ENCODE measurements around the gene STYX.

STYX gene

DNA sequence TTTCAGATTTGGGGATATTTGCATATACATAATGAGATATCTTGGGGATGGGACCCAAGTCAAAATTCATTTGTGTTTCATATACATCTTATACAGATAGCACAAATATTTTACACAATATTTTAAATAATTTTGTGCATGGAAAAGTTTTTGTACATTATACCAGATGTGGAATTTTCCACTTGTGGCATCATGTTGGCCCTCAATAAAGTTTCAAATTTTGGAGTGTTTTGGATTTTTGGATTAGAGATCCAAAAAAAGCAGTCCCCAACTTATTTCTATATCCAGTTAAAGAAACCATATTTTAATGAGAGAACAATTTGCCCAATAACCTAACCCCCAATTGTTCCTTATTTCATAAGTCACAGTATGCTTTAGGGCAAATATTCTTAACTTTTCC lies 56.9 kb downstream of the STYX start:
- TF ChIP-seq, protein P1, sequence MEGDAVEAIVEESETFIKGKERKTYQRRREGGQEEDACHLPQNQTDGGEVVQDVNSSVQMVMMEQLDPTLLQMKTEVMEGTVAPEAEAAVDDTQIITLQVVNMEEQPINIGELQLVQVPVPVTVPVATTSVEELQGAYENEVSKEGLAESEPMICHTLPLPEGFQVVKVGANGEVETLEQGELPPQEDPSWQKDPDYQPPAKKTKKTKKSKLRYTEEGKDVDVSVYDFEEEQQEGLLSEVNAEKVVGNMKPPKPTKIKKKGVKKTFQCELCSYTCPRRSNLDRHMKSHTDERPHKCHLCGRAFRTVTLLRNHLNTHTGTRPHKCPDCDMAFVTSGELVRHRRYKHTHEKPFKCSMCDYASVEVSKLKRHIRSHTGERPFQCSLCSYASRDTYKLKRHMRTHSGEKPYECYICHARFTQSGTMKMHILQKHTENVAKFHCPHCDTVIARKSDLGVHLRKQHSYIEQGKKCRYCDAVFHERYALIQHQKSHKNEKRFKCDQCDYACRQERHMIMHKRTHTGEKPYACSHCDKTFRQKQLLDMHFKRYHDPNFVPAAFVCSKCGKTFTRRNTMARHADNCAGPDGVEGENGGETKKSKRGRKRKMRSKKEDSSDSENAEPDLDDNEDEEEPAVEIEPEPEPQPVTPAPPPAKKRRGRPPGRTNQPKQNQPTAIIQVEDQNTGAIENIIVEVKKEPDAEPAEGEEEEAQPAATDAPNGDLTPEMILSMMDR (IDR thresholded peaks at IDR 0.05; ENCODE audit: low read depth, low read length, missing control alignments): no peak

DNA sequence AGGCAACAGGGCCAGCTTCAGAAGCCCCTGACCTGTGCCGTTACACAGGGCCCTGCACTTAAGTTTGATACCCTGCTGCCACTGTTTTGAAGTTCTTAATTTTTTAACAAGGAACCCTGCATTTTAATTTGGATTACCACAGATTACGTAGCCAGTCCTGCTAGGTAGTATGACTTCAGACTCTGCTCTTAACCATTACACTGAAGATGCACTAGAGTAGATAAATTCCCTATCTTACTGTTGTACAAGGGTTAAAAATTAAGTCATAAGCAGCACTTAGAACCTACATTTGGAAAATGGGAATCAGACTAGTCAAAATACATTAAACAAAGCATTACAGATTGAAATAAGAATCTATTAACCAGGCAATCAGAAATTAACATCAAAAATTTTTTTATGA lies 59.2 kb downstream of the STYX start:
- in situ Hi-C loops (cut with HindIII; ENCODE audit: low pct_ligation_motif_present, low sequenced_read_pairs): no loop called here
- DNase-seq: no peak
- Histone ChIP-seq H3K36me3 (replicated peaks) (no peaks in the 10 kb centered on the region), H3K27ac (no peak overlapping the region), H3K4me3 (ENCODE audit: low read depth, low read length) (peak overlapping the region; percentile 22), H3K27me3 (replicated peaks) (no peaks in the 10 kb centered on the region)
- TF ChIP-seq, protein P1 (IDR thresholded peaks at IDR 0.05; ENCODE audit: low read depth, low read length, missing control alignments): no peak

More for the DNA sequence above, 56.9 kb downstream of the STYX start:
- H3K27me3 ChIP-seq (replicated peaks): no peaks in the 10 kb centered on the region
- H3K4me3 ChIP-seq (ENCODE audit: low read depth, low read length): no peak overlapping the region
- no peak overlapping the region for H3K27ac ChIP-seq
- no peaks in the 10 kb centered on the region for H3K36me3 ChIP-seq (replicated peaks)
- no peak for DNase-seq
- in situ Hi-C loops (cut with HindIII; ENCODE audit: low pct_ligation_motif_present, low sequenced_read_pairs): no loop called here

DNA sequence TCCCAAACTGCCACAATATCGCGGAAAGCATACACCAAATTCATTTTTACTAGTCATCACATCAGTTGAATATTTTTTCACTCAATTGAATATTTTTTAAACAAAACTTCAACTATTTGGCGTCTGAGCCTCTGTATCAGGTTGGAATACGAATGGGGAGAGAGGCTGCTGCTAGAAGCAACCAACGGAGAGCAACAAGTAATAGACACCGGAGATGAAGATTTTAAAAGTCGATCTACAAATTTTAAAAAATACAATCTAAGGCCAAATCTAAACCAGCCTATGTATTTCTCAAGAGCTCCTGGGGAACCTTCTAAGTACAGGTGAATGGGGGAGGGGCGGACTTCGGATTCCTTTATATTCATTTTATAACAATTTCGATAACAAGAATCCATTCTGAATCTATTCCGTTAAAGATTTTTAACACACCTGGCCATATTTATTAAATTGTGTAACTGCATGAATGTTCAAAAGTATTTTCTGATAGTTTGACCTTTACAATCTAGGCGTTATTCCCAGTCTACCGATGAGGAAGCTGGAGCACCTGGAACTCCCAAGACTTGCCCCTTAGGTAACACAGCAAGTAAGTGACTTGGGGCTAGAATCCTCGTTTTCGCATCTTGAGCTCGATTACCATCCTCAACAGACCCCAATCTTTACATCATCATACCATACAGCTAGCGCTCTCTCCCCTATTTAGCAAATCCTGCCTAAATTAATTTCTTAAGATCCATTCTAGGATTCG lies 60.2 kb downstream of the STYX start:
- peak overlapping the region; percentile 90 for H3K4me3 ChIP-seq (ENCODE audit: low read depth, low read length)
- in situ Hi-C loops (cut with HindIII; ENCODE audit: low pct_ligation_motif_present, low sequenced_read_pairs): no loop called here
- no peaks in the 10 kb centered on the region for H3K27me3 ChIP-seq (replicated peaks)
- DNase-seq: no peak
- no peaks in the 10 kb centered on the region for H3K36me3 ChIP-seq (replicated peaks)
- H3K27ac ChIP-seq: no peak overlapping the region
- TF ChIP-seq, protein P1 (IDR thresholded peaks at IDR 0.05; ENCODE audit: low read depth, low read length, missing control alignments): no peak

DNA sequence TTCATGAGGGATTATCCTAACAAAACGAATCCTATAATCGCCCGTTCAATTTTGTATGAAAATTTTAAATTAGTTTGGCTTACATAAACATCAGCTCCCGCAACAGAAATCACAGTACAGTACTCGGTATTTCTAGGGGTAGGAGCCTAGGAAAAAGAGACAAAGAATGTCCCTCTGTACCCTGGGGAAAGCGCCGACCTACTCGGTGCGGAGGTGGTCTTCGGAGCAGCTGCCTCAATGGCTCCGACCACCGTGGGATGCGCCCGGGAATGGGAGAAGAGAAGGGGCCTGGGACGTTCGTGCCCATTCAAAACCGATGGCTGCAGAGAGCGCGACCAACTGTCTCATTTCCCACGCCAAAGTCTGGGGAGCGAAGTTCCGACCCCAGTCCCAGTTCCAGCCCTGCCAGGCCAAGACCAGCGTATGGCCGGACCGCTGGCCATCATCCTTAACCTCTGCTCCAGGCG lies 60.8 kb downstream of the STYX start:
- DNase-seq: no peak
- in situ Hi-C loops (cut with HindIII; ENCODE audit: low pct_ligation_motif_present, low sequenced_read_pairs): no loop called here
- TF ChIP-seq, protein P1 (IDR thresholded peaks at IDR 0.05; ENCODE audit: low read depth, low read length, missing control alignments): no peak
- Histone ChIP-seq H3K27me3 (replicated peaks) (no peaks in the 10 kb centered on the region), H3K27ac (peak overlapping the region; percentile 95), H3K36me3 (replicated peaks) (no peaks in the 10 kb centered on the region), H3K4me3 (ENCODE audit: low read depth, low read length) (peak overlapping the region; percentile 90)

DNA sequence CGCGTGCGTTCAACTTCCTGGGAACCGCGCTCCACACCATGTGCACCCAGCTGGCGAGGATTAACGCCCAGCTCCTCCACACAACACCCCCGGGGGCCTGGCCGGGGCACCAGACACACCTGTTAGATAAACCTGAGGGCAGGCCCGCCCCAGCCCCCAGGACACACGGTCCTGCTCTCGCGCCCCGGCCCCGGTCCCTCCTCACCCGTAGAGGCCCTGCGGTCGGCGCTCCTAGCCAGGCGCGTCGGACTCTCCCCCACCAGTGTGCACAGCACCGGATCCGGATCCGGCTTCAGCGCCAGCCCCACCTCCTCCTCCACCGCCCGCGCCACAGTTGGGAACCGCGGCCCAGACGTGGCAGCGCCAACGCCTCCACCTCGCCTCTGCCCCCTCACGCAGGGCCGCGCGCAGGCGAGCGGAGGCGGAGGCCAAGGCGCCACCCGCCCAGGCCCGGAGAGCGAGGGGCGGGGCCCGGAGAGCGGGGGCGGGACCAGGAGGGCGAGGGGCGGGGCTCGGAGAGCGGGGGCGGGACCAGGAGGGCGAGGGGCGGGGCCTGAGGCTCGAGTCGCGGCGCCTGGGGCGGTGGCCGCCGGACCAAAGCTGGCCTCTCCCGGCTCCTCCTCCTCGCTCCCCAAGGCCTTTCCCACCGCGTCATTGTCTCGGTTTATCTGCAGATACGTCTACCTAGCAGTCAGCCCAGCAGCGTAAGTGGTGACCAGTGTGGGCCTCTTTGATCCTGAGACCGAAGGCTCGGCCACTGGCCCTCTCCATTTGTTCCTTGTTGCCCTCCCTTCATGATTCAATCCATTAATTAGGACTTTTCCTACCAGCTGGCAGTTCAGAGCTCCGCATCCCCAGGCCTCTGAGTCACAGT lies 61.5 kb downstream of the STYX start, which contains the start of gene GNPNAT1:
Gene GNPNAT1, minus strand, starts transcription at position 385 of the 874 bp plus-strand sequence. CDS start 6,957 bp downstream, outside the sequence.
- in situ Hi-C loops (cut with HindIII; ENCODE audit: low pct_ligation_motif_present, low sequenced_read_pairs): no loop called here

More for the DNA sequence above, 61.5 kb downstream of the STYX start, which contains the start of gene GNPNAT1:
- no peaks in the 10 kb centered on the region for H3K36me3 ChIP-seq (replicated peaks)
- peak within 1 kb of the TSS; percentile 90 for H3K4me3 ChIP-seq (ENCODE audit: low read depth, low read length)
- no peaks in the 10 kb centered on the region for H3K27me3 ChIP-seq (replicated peaks)
- DNase-seq: peak; percentile 87
- TF ChIP-seq, protein P1 (IDR thresholded peaks at IDR 0.05; ENCODE audit: low read depth, low read length, missing control alignments): no peak
- H3K27ac ChIP-seq: peak within 1 kb of the TSS; percentile 95

Measured in brain microvascular endothelial cell (primary cell).